SK-MEL-5 (cell line): ENCODE results near the gene INSC. TPM values are rescaled to one million over a fixed set of nuclear protein-coding genes. Genes with fewer than 3 reads are reported as not detected.

ENCODE experiments used
- DNase-seq: peaks from one replicate; pipeline ENCODE4 v3.0.0-alpha.2; 2016; ENCODE audit warnings: low read depth, low spot score
- in situ Hi-C: cut with HindIII; loops from 2 replicates; pipeline ENCODE4 v1.10.0; 2016; ENCODE audit warnings: low sequenced_read_pairs, high pct_unique_total_duplicates, low pct_unique_long_range_greater_than_20kb
- total RNA-seq: library from RNA; depleted of rRNA; stranded (reverse); fragments of >200 nt; shearing (Covaris generic); gene quantifications from 2 replicates; pipeline ENCODE4 v1.2.3, GENCODE V29; 2014; rRNA removed

Gene INSC
- total RNA-seq, 1 experiment from 2014 or later: 0.87 TPM

DNA sequence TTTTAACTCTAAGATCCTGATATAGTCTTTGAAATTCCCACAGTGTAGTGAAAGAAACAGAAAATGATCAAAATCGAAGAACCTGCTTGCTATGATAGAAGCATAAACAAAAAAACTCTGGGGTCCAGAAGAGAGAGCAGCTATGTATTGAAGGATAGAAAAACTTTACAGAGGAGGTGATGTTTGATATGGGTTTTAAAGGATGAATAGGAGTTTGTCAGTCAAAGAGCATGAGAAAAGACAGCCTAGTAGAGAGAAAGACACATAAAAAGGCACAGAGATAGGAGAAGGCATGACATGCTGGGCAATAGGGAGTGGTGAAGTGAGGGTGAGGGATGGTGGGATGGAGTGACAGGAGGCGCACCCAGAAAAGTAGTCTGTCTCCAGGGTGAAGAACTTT lies 168.0 kb downstream of the INSC start:
- in situ Hi-C loops: no loop called here
- DNase-seq: no peak

DNA sequence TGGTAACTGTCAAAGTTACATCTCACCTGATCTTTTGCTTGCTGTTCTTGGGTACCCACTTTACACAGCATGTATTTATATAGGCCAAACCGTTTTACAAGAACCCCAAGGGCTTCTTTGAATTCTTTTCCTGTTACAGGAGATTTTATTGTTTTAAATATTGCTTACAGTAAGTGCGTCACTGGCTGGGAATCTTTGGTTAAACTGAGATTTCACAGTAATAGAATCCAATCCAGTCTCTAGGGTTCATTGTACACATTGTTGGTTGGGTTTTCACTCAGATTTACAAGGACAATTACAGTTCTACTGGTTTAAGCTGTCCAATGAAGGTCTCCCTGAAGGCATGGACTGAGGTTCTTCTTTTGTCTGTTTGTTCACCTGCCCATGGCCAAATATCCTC lies 171.7 kb downstream of the INSC start:
- in situ Hi-C loops: no loop called here
- DNase-seq: no peak

GRCh38 chr11:15288863-15289262 lies 174.1 kb downstream of the INSC start:
- in situ Hi-C loops: no loop called here
- DNase-seq: no peak

DNA sequence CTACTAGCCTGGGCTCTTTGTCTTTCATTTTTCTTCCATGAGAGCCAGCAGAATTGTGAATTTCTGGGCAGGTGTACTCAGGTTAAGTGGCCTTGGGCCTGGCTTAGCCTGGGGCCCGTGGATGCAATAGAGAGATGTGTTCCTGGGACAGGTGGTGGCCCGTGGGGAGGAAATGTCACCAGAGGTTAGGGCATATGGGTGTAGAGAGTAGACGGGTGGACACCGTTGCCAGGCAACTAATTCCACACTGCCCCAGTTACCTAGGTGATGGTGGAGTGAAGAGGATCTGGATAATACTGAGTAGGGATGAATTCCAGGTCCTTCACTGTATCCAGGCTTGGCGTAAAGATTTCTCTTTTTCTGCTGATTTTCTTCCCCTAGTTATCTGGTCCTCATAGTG lies 175.0 kb downstream of the INSC start:
- DNase-seq: no peak
- in situ Hi-C loops: no loop called here

GRCh38 chr11:15291885-15292284 lies 177.2 kb downstream of the INSC start:
- in situ Hi-C loops: no loop called here
- no peak for DNase-seq

DNA sequence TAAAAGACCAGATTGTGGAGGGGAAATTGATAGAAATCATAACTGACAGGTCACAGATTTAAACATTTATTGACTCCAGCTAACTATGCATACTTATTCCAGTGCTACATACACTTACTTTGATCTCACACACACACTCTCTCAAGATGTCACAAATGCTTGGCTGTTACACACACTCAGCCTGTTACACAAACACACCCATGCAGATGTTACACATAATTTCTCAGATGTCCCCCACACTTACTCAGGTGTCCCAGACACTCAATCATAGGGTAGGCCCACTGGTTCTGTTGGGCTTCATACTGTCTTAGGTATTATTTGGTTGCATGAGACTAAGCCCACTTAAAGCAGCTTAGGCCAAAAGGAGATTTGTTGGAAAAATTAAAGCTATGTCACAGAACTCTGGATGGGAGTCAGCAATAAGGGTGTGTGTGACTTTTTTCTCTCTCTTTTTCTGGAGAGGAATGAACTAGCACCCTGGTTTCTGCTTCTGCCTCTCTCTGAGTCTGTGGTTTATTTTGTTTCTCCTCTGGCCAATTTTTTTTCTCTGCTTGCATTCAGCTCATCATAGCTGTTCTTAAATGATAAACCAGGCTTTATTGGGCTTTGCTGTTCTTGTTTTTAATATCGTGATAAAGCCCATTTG lies 179.4 kb downstream of the INSC start:
- in situ Hi-C loops: no loop called here
- DNase-seq: no peak

GRCh38 chr11:15295695-15296094 lies 181.0 kb downstream of the INSC start:
- in situ Hi-C loops: no loop called here
- no peak for DNase-seq

Other genes starting within 250 kb of the INSC start
- gene CYP2R1, start 222.7 kb upstream of the INSC start, total RNA-seq: 14.3 and 17.8 TPM in 2 replicates
- gene CALCA, start 142.6 kb upstream of the INSC start, total RNA-seq: not detected in 2 replicates
- not detected in 2 replicates for gene CALCB, start 41.3 kb upstream of the INSC start, total RNA-seq